Measurements from ENCODE around the gene ATAD3A. TPM values are rescaled to one million over a fixed set of nuclear protein-coding genes. Genes with fewer than 3 reads are reported as not detected.
"Not testable (repeated sequence)": the region's sequence is repeated elsewhere in the genome, so short reads cannot be mapped to it uniquely, and the experiment has no call there.

Gene ATAD3A
- total RNA-seq, 1 donor from 2014 or later: 32.1 TPM

- H3K27ac Mint-ChIP-seq (ENCODE audit: unreplicated experiment): peak overlapping the region; percentile 68
- DNase-seq: no peak
- H3K27me3 Mint-ChIP-seq (ENCODE audit: unreplicated experiment): no peaks in the 10 kb centered on the region
- H3K9me3 Mint-ChIP-seq (ENCODE audit: unreplicated experiment): peaks cover 2% of the 10 kb centered on the region
- no peak overlapping the region for H3K4me3 Mint-ChIP-seq (ENCODE audit: unreplicated experiment)
- no peaks in the 10 kb centered on the region for H3K4me1 Mint-ChIP-seq (ENCODE audit: low read depth, unreplicated experiment)
- TF ChIP-seq CTCF (IDR thresholded peaks at IDR 0.05; ENCODE audit: partially characterized antibody, unreplicated experiment): no peak
- H3K36me3 Mint-ChIP-seq (ENCODE audit: unreplicated experiment): peaks cover 10% of the 10 kb centered on the region
These were observed 22.1 kb upstream of the ATAD3A start for GRCh38 chr1:1489861-1490260.

GRCh38 chr1:1490633-1491230 is 21.2 kb upstream of the ATAD3A start:
- Mint-ChIP-seq H3K4me3 (ENCODE audit: unreplicated experiment) (no peak overlapping the region), H3K4me1 (ENCODE audit: low read depth, unreplicated experiment) (no peaks in the 10 kb centered on the region), H3K27ac (ENCODE audit: unreplicated experiment) (no peak overlapping the region), H3K27me3 (ENCODE audit: unreplicated experiment) (no peaks in the 10 kb centered on the region), H3K36me3 (ENCODE audit: unreplicated experiment) (peaks cover 10% of the 10 kb centered on the region), H3K9me3 (ENCODE audit: unreplicated experiment) (peaks cover 2% of the 10 kb centered on the region)
- no peak for DNase-seq
- no peak for TF ChIP-seq CTCF (IDR thresholded peaks at IDR 0.05; ENCODE audit: partially characterized antibody, unreplicated experiment)

GRCh38 chr1:1491601-1492000 is 20.4 kb upstream of the ATAD3A start:
- TF ChIP-seq CTCF (IDR thresholded peaks at IDR 0.05; ENCODE audit: partially characterized antibody, unreplicated experiment): no peak
- Mint-ChIP-seq H3K27ac (ENCODE audit: unreplicated experiment) (no peak overlapping the region), H3K9me3 (ENCODE audit: unreplicated experiment) (peaks cover 2% of the 10 kb centered on the region), H3K4me1 (ENCODE audit: low read depth, unreplicated experiment) (no peaks in the 10 kb centered on the region), H3K27me3 (ENCODE audit: unreplicated experiment) (no peaks in the 10 kb centered on the region), H3K36me3 (ENCODE audit: unreplicated experiment) (peaks cover 10% of the 10 kb centered on the region), H3K4me3 (ENCODE audit: unreplicated experiment) (no peak overlapping the region)
- no peak for DNase-seq

GRCh38 chr1:1494311-1494710 is 17.7 kb upstream of the ATAD3A start:
- H3K9me3 Mint-ChIP-seq (ENCODE audit: unreplicated experiment); H3K36me3 Mint-ChIP-seq (ENCODE audit: unreplicated experiment); H3K4me1 Mint-ChIP-seq (ENCODE audit: low read depth, unreplicated experiment); H3K27ac Mint-ChIP-seq (ENCODE audit: unreplicated experiment); DNase-seq; H3K4me3 Mint-ChIP-seq (ENCODE audit: unreplicated experiment); H3K27me3 Mint-ChIP-seq (ENCODE audit: unreplicated experiment): not testable (repeated sequence)

GRCh38 chr1:1495461-1495975 is 16.4 kb upstream of the ATAD3A start:
- H3K27me3 Mint-ChIP-seq (ENCODE audit: unreplicated experiment); H3K9me3 Mint-ChIP-seq (ENCODE audit: unreplicated experiment); H3K4me3 Mint-ChIP-seq (ENCODE audit: unreplicated experiment); H3K4me1 Mint-ChIP-seq (ENCODE audit: low read depth, unreplicated experiment); H3K27ac Mint-ChIP-seq (ENCODE audit: unreplicated experiment); H3K36me3 Mint-ChIP-seq (ENCODE audit: unreplicated experiment); DNase-seq: not testable (repeated sequence)

GRCh38 chr1:1504777-1505365 is 7.1 kb upstream of the ATAD3A start:
- H3K4me1 Mint-ChIP-seq (ENCODE audit: low read depth, unreplicated experiment); H3K27me3 Mint-ChIP-seq (ENCODE audit: unreplicated experiment): not testable (repeated sequence)

GRCh38 chr1:1505366-1505798 is 6.6 kb upstream of the ATAD3A start:
- H3K27me3 Mint-ChIP-seq (ENCODE audit: unreplicated experiment); H3K36me3 Mint-ChIP-seq (ENCODE audit: unreplicated experiment); H3K4me1 Mint-ChIP-seq (ENCODE audit: low read depth, unreplicated experiment); H3K9me3 Mint-ChIP-seq (ENCODE audit: unreplicated experiment): not testable (repeated sequence)
- DNase-seq: peak; percentile 45
- H3K4me3 Mint-ChIP-seq (ENCODE audit: unreplicated experiment): peak overlapping the region; percentile 73
- peak overlapping the region; percentile 94 for H3K27ac Mint-ChIP-seq (ENCODE audit: unreplicated experiment)

More at GRCh38 chr1:1504777-1505365, 7.1 kb upstream of the ATAD3A start:
- H3K9me3 Mint-ChIP-seq (ENCODE audit: unreplicated experiment); H3K36me3 Mint-ChIP-seq (ENCODE audit: unreplicated experiment): not testable (repeated sequence)
- Mint-ChIP-seq H3K27ac (ENCODE audit: unreplicated experiment) (peak overlapping the region; percentile 94), H3K4me3 (ENCODE audit: unreplicated experiment) (peak overlapping the region; percentile 73)
- peak; percentile 50 for TF ChIP-seq CTCF (IDR thresholded peaks at IDR 0.05; ENCODE audit: partially characterized antibody, unreplicated experiment)
- peak; percentile 72 for DNase-seq

GRCh38 chr1:1505801-1506200 is 6.2 kb upstream of the ATAD3A start:
- H3K27ac Mint-ChIP-seq (ENCODE audit: unreplicated experiment); DNase-seq; H3K4me3 Mint-ChIP-seq (ENCODE audit: unreplicated experiment): not testable (repeated sequence)

More at GRCh38 chr1:1505801-1506200, 6.2 kb upstream of the ATAD3A start:
- not testable (repeated sequence) for H3K27me3 Mint-ChIP-seq (ENCODE audit: unreplicated experiment); H3K36me3 Mint-ChIP-seq (ENCODE audit: unreplicated experiment); H3K9me3 Mint-ChIP-seq (ENCODE audit: unreplicated experiment); H3K4me1 Mint-ChIP-seq (ENCODE audit: low read depth, unreplicated experiment)
